ENCODE measurements around the gene ADAM12.

ADAM12 gene

DNA sequence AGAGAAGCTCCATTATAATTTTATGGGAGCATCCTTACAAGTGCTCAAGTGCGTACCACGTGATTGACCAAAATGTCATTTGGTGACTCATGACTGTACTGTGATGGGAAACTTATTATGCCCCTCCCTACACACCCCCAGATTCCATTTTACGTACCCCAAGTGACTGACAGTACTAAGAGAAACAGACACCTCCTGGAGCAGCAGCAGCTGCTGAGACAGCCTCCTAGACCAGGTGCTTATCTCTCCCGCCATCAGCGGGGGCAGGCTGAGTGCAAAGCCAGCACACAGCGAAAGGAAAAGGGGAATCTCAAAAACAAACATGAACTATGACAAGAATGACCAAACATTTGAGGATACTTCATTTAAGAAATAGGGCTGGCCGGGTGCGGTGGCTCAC, 4.2 kb upstream of the ADAM12 start:
- H3K4me3 ChIP-seq (ENCODE audit: low read depth, low read length), result no peak overlapping the region
- CTCF ChIA-PET, result interaction anchor here (3.3 kb wide), 1 partner anchor 111 kb away, joined by 10 read pairs; no protein-coding TSS in a partner anchor
- no peak for DNase-seq (ENCODE audit: low read depth, low spot score)
- POLR2A ChIA-PET, result no interaction called here
- TF ChIP-seq, protein P1, sequence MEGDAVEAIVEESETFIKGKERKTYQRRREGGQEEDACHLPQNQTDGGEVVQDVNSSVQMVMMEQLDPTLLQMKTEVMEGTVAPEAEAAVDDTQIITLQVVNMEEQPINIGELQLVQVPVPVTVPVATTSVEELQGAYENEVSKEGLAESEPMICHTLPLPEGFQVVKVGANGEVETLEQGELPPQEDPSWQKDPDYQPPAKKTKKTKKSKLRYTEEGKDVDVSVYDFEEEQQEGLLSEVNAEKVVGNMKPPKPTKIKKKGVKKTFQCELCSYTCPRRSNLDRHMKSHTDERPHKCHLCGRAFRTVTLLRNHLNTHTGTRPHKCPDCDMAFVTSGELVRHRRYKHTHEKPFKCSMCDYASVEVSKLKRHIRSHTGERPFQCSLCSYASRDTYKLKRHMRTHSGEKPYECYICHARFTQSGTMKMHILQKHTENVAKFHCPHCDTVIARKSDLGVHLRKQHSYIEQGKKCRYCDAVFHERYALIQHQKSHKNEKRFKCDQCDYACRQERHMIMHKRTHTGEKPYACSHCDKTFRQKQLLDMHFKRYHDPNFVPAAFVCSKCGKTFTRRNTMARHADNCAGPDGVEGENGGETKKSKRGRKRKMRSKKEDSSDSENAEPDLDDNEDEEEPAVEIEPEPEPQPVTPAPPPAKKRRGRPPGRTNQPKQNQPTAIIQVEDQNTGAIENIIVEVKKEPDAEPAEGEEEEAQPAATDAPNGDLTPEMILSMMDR (IDR thresholded peaks at IDR 0.05; ENCODE audit: insufficient read depth, low read length, missing control alignments), result no peak

DNA sequence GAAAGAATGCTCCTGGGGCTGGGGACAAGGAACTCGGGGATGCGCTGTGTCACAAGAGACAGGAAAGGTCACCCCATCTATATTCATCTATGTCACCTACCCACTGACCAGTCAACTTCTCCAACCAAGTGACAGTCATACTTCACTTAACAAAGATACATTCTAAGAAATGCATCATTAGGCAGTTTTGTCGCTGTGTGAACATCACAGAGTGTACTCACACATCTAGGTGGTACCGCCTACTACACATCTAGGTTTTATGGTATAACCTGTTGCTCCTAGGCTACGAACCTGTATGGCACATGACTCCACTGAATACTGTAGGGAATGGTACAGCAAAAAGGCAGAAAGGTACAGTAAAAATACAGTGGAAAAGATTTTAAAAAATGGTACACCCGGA, 3.8 kb upstream of the ADAM12 start:
- TF ChIP-seq, protein P1 (IDR thresholded peaks at IDR 0.05; ENCODE audit: insufficient read depth, low read length, missing control alignments), result no peak
- ChIA-PET CTCF (interaction anchor here (1.3 to 2.0 kb wide), 2 partner anchors 407 to 410 kb away, joined by 3 to 6 read pairs; no protein-coding TSS in a partner anchor), POLR2A (no interaction called here)
- DNase-seq (ENCODE audit: low read depth, low spot score), result no peak
- no peak overlapping the region for H3K4me3 ChIP-seq (ENCODE audit: low read depth, low read length)

- no peak overlapping the region for H3K4me3 ChIP-seq (ENCODE audit: low read depth, low read length)
- CTCF ChIA-PET, result interaction anchor here (1.3 to 4.4 kb wide), 4 partner anchors 111 to 456 kb away, joined by 3 to 35 read pairs (median 6); no protein-coding TSS in a partner anchor
- no peak for DNase-seq (ENCODE audit: low read depth, low spot score)
- POLR2A ChIA-PET, result no interaction called here
- TF ChIP-seq, protein P1 (IDR thresholded peaks at IDR 0.05; ENCODE audit: insufficient read depth, low read length, missing control alignments), result no peak
Observed at GRCh38 chr10:126391192-126391885, 3.1 kb upstream of the ADAM12 start.

DNA sequence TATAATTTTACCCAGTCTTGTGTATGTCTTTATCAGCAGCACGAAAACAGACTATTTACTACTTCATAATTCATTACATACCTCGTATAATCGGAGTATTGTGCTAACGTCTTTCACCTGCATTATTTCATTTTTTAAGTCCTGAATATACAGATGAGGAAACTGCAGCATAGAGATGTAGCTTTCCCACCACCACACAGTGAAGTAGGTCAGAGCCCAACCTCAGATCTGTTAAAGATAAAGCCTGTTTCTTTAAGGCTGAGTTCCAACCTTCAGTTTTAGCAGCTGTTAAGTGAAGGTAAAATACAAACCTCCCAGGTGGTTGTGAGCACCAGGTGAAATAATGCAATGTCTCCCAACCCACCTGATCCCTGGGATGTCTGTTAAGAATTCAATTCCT, 2.0 kb upstream of the ADAM12 start:
- POLR2A ChIA-PET, result no interaction called here
- TF ChIP-seq, protein P1 (IDR thresholded peaks at IDR 0.05; ENCODE audit: insufficient read depth, low read length, missing control alignments), result no peak
- CTCF ChIA-PET, result interaction anchor here (0.7 to 4.4 kb wide), 6 partner anchors 17 to 455 kb away, joined by 3 to 35 read pairs (median 5); no protein-coding TSS in a partner anchor
- no peak overlapping the region for H3K4me3 ChIP-seq (ENCODE audit: low read depth, low read length)
- DNase-seq (ENCODE audit: low read depth, low spot score), result no peak

DNA sequence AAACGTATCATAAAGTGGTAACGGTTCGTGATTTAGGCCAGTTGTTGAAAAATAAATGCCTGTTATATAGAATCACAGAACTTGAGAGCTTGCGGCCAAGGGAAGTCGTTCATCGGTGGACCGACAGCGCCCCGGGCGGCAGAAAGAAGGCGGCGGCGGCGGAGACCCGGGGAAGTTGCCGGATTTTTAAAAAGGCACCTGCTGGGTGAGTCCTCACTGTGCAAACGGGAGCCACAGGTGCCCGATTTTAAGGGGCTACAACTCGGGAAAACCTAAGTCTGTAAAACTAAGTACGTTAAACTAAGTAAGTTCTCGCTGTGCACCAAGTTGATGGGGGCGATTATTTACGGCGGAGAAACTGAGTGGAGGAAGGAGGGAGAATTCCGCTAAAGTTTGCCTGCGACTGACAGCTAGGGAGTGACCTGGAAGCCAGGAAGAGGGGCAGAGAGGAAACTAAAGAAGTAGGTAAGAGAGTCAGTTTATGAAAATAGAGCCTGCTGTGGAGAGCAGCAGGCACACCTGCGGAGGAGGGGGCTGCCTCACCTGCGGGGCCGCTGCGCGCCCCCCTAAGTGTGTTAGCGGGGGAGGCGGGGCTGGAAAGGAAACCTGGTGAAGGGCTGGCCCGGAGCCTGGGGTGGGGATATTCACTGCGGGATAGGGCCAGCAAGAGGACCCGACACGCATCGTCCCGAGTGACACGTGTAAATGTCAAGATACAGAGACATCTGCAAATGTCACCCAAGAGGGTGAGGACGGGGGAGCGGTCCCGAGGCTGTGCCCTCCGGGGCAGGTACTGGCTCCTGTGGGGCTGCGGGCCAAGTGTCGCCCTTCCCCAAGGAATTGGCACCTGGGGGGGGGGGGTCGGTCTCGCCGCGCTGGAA, 996 bp downstream of the ADAM12 start:
- H3K4me3 ChIP-seq (ENCODE audit: low read depth, low read length), result peak overlapping the region; percentile 81
- ChIA-PET CTCF (interaction anchor here (0.6 to 4.4 kb wide), 26 partner anchors 8 to 453 kb away, joined by 3 to 35 read pairs (median 4); no protein-coding TSS in a partner anchor), POLR2A (interaction anchor here (0.6 to 1.0 kb wide), 8 partner anchors 35 to 186 kb away, joined by 3 to 4 read pairs (median 3); no protein-coding TSS in a partner anchor)
- DNase-seq (ENCODE audit: low read depth, low spot score), result no peak
- TF ChIP-seq, protein P1 (IDR thresholded peaks at IDR 0.05; ENCODE audit: insufficient read depth, low read length, missing control alignments), result peak; percentile 87

All from AG04449 (cell line).